ENCODE results near the gene DMXL2. TPM values are rescaled to one million over a fixed set of nuclear protein-coding genes. Genes with fewer than 3 reads are reported as not detected.

Gene DMXL2
- total and polyA plus RNA-seq, 9 of the 15 experiments (the other 6 are each of a cell fraction or from before 2014, with no cell fraction given): 9.3 to 57.7 (median 30.7) TPM

GRCh38 chr15:51621936-51622603 is 501 bp downstream of the DMXL2 start (continued):
- no peak for TF ChIP-seq CHD7 (IDR thresholded peaks at IDR 0.05; ENCODE audit: low read depth, low read length)
- no peak for TF ChIP-seq ETV6 (IDR thresholded peaks at IDR 0.05; ENCODE audit: borderline replicate concordance in 1 of 2, low read depth in 2 of 2, low read length in 1 of 2)
- no peak for TF ChIP-seq ETV6 (CRISPR knock-in tag; IDR thresholded peaks at IDR 0.05; ENCODE audit: borderline replicate concordance)
- TF ChIP-seq L3MBTL2 (IDR thresholded peaks at IDR 0.05): peak; percentile 41; the same call in 1 of the 2 replicates
- no peak for TF ChIP-seq ZNF197 (CRISPR knock-in tag; IDR thresholded peaks at IDR 0.05; ENCODE audit: low read depth)
- no peak for TF ChIP-seq XRCC5 (IDR thresholded peaks at IDR 0.05; ENCODE audit: low read depth, low read length)
- no peak for TF ChIP-seq GATAD2B (IDR thresholded peaks at IDR 0.05; ENCODE audit: borderline replicate concordance)
- TF ChIP-seq ZNF239 (CRISPR knock-in tag; IDR thresholded peaks at IDR 0.05): no peak
- no peak for TF ChIP-seq GTF2F1 (IDR thresholded peaks at IDR 0.05; ENCODE audit: low read depth, low read length)
- no peak for TF ChIP-seq PHF20 (IDR thresholded peaks at IDR 0.05; ENCODE audit: partially characterized antibody)
- no peak for TF ChIP-seq PBX2 (CRISPR knock-in tag; IDR thresholded peaks at IDR 0.05; ENCODE audit: low read depth)
- TF ChIP-seq PBX2 (tag; conservative IDR thresholded peaks at IDR 0.05; ENCODE audit: low read depth): no peak
- TF ChIP-seq ZSCAN29 (IDR thresholded peaks at IDR 0.05): 0 out of 2 replicates have a peak, but pooled peaks have one; percentile 2
- TF ChIP-seq CREB1 (IDR thresholded peaks at IDR 0.05): no peak
- TF ChIP-seq CREB1 (CRISPR knock-in tag; IDR thresholded peaks at IDR 0.05): 0 out of 2 replicates have a peak, but pooled peaks have one; percentile 16
